ENCODE measurements around the gene KIFC1. TPM values are rescaled to one million over a fixed set of nuclear protein-coding genes. Genes with fewer than 3 reads are reported as not detected.
A peak's percentile ranks its signal among the peaks of the same experiment; 100 is the strongest.

KIFC1 gene
- total and polyA plus RNA-seq, 9 of the 15 experiments (the other 6 are each of a cell fraction or from before 2014, with no cell fraction given) = 1.3 to 95.2 (median 76.9) TPM

DNA sequence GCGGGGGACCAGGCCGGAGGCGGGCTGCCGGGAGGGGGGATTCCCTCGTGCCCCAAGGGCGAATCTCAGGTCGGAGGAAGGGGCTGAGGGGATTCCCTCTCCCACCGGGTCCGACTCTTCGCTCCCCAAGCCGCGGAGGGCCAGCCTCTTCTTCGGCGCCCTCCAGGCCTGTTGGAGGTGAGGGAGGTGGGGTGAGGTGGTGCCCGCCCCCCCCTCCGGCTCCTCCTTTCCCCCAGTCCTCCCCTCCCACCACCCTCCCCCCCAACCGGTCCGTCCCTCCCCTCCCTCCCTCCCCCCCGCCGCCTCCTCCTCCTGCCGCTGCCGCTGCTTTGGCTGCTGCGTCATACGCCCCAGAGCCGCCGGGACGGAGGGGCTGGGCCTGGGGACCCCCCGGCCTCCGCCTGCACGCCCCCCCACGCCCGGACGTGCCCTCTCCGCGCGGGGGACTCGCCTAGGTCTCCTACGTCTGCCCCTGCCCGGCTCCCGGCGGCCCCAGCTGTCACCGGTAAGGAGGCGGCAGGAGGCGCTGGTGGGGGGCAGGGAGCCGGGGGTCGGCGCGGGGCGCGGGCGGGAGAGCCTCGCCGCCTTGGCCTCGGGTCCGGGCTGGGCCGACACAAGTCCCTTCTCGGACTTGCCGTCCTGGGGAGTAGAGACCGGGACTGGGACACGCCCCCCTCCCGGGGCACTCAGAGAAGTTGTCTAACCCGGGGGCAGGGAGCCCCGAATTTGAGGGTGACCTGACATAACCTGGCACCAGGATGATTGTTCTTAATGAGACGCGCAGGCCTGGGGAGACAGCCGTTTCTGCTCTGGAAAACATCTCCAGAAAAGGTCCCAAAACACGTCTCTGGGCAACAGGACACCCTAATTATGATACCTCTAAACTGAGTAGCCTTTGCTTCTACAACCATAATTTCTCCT is 19.3 kb downstream of the KIFC1 start, which contains the start of gene PHF1 (continued):
- TF ChIP-seq, protein P1, sequence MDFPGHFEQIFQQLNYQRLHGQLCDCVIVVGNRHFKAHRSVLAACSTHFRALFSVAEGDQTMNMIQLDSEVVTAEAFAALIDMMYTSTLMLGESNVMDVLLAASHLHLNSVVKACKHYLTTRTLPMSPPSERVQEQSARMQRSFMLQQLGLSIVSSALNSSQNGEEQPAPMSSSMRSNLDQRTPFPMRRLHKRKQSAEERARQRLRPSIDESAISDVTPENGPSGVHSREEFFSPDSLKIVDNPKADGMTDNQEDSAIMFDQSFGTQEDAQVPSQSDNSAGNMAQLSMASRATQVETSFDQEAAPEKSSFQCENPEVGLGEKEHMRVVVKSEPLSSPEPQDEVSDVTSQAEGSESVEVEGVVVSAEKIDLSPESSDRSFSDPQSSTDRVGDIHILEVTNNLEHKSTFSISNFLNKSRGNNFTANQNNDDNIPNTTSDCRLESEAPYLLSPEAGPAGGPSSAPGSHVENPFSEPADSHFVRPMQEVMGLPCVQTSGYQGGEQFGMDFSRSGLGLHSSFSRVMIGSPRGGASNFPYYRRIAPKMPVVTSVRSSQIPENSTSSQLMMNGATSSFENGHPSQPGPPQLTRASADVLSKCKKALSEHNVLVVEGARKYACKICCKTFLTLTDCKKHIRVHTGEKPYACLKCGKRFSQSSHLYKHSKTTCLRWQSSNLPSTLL (IDR thresholded peaks at IDR 0.05) = no peak
- TF ChIP-seq MIER1 (IDR thresholded peaks at IDR 0.05; ENCODE audit: low read depth) (no peak), GABPA (tag; conservative IDR thresholded peaks at IDR 0.05; ENCODE audit: low read depth) (peak; percentile 58), YBX1 (IDR thresholded peaks at IDR 0.05) (no peak), CXXC5 (CRISPR knock-in tag; IDR thresholded peaks at IDR 0.05) (peak; percentile 45; the same call in 1 of the 2 replicates), TARDBP (IDR thresholded peaks at IDR 0.05) (no peak), NCOA6 (IDR thresholded peaks at IDR 0.05) (no peak), HNRNPUL1 (IDR thresholded peaks at IDR 0.05; ENCODE audit: low read length) (no peak), ZNF263 (CRISPR knock-in tag; IDR thresholded peaks at IDR 0.05; ENCODE audit: borderline replicate concordance) (0 out of 2 replicates have a peak, but pooled peaks have one; percentile 34), PHTF2 (CRISPR knock-in tag; IDR thresholded peaks at IDR 0.05) (no peak), ZNF830 (CRISPR knock-in tag; IDR thresholded peaks at IDR 0.05) (no peak), HSF4 (CRISPR knock-in tag; IDR thresholded peaks at IDR 0.05; ENCODE audit: borderline replicate concordance) (no peak), XRCC4 (IDR thresholded peaks at IDR 0.05; ENCODE audit: extremely low read depth, insufficient read depth, insufficient read length) (no peak)
- TF ChIP-seq, protein P2, sequence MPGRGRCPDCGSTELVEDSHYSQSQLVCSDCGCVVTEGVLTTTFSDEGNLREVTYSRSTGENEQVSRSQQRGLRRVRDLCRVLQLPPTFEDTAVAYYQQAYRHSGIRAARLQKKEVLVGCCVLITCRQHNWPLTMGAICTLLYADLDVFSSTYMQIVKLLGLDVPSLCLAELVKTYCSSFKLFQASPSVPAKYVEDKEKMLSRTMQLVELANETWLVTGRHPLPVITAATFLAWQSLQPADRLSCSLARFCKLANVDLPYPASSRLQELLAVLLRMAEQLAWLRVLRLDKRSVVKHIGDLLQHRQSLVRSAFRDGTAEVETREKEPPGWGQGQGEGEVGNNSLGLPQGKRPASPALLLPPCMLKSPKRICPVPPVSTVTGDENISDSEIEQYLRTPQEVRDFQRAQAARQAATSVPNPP (IDR thresholded peaks at IDR 0.05; ENCODE audit: borderline replicate concordance, insufficient read depth, insufficient read length) = no peak
